ENCODE results near the gene ZNF541.
A peak's percentile ranks its signal among the peaks of the same experiment; 100 is the strongest.

Gene ZNF541, protein sequence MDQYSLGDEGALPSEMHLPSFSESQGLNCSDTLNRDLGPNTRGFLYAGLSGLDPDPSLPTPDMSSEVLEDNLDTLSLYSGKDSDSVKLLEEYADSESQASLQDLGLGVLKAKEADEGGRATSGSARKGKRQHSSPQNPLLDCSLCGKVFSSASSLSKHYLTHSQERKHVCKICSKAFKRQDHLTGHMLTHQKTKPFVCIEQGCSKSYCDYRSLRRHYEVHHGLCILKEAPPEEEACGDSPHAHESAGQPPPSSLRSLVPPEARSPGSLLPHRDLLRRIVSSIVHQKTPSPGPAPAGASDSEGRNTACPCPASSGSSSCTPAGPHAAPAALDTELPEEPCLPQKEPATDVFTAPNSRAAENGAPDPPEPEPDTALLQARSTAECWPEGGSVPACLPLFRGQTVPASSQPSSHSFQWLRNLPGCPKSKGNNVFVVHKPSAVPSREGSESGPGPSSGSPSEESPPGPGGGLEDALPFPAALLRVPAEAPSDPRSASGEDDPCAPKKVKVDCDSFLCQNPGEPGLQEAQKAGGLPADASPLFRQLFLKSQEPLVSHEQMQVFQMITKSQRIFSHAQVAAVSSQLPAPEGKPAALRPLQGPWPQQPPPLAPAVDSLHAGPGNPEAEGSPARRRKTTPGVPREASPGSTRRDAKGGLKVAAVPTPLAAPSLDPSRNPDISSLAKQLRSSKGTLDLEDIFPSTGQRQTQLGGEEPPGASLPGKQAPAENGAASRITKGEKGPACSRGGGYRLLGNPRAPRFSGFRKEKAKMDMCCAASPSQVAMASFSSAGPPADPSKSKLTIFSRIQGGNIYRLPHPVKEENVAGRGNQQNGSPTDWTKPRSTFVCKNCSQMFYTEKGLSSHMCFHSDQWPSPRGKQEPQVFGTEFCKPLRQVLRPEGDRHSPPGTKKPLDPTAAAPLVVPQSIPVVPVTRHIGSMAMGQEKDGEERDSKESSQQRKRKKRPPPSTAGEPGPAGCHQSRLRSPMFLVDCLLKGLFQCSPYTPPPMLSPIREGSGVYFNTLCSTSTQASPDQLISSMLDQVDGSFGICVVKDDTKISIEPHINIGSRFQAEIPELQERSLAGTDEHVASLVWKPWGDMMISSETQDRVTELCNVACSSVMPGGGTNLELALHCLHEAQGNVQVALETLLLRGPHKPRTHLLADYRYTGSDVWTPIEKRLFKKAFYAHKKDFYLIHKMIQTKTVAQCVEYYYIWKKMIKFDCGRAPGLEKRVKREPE (N-terminal part only)

DNA sequence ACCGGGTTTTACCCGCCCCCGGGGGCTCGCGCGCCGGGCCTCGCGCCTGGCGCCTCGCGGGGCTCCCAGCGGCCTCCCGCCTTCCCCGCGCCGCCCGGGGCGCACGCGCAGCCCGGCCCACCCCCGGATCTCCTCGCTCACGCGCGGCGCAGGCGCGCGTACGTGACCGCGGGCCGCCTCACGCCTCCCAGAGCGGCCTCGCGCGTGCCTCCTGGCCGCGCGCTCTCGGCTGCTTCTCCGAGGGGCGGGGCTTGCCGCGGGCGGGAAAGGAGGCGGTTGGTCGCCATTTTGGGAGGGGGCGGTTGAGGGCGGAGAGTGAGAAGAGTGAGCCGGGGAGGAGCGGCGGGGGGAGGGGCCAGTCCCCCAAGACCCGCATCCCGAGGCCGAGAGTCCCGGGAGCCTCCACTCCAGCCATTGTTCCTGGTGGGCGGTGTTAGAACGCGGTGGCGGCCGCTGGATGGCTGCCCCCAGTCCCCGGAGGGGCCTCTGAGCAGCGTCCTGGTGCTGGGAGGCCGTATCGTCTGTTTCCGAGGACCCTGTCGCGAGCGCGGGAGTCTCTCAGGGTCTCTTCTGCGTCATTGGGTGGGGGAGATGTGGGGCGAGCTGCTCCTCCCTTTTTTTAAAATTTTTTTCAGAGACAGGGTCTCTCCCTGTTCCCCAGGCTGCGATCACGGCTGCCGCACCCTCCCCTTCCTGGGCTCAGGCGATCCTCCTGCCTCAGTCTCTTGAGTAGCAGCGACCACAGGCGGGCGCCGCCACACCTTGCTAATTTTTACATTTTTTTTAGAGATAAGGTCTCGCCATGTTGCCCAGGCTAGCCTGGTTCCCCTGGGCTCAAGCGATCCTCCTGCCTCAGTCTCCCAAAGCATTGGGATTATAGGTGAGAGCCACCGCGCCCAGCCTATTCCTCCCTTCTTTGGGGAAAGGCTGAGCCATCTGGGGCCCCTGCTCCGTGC is at the start of gene ZNF541:
Gene ZNF541, minus strand, starts transcription at position 78 of the 956 bp plus-strand sequence. CDS start 17,292 bp downstream, outside the sequence.
- DNase-seq = no peak

DNA sequence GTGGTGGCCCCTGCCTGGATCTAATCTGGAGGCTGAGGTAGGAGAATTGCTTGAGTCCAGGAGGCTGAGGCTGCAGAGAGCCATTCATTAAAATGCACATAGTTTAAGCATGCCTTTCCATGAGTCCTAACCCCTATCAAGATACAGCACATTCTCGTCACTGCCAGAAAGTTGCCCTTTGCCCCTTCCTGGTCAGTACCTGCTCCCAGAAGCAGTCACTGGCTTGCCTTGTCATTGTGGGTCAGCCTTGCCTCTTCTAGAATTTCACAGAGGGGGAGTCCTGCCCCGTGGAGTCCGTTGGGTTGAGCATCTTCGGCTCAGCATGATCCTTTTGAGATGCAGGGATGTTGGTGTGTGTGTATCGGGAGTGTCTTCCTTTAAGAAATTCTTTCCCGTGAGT is 46.8 kb upstream of the ZNF541 start:
- no peak for DNase-seq

DNA sequence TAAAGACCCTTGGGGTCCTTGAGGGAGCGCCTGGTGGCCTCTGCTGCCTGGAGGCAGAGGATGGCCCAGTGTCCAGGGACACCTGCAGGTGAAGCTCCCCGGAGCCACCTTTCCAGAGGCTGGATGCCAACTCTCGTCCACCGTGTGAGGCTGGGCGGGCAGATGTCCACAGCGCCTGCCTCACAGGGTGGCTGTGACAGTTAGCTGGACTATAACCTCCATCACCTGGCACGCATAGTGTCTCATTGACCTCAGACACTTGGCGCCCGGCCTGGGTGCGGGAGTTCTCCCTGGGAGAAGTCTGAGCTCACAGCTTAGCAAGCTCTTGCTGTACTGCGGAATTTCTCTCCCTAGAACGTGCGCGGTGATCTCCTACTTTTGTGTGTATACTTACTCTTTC is 45.8 kb upstream of the ZNF541 start:
- DNase-seq = no peak

DNA sequence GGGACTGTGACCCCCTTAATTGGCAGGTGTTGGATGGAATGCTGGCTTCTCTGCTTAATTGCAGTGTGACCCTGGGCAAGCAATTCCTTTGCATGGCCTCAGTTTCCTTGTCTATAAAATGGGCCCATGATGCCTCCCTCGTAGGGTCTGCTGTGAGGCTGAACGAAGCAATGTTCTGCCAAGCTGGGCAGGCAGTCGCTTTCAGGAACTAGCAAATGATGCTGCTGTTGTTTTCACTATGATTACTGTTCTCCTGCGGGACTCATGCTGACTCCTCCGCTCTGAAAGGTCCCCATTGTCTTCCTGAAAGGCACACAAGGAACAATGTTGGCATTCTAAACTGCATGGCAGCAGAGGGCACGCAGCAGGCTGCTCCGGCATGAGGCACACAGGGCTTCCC is 42.8 kb upstream of the ZNF541 start:
- no peak for DNase-seq

DNA sequence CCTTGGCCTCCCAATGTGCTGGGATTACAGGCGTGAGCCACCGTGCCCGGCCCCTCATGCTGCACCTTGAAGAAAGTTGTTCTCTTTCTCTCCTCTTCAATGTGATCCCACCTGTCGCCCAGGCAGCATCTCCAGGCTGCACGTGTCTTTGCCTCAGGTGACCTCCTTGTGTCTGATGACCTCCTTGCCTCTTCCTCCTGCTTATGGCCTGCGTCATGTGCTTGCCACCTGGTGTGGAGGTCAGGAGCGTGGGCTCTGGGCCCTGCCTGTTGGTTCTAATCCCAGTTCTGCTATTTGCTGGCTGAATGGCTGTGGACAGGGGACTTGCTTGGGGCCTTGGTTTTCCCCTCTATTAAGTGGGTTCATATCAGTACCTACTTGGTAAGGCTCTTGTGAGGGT is 42.3 kb upstream of the ZNF541 start:
- DNase-seq = no peak

DNA sequence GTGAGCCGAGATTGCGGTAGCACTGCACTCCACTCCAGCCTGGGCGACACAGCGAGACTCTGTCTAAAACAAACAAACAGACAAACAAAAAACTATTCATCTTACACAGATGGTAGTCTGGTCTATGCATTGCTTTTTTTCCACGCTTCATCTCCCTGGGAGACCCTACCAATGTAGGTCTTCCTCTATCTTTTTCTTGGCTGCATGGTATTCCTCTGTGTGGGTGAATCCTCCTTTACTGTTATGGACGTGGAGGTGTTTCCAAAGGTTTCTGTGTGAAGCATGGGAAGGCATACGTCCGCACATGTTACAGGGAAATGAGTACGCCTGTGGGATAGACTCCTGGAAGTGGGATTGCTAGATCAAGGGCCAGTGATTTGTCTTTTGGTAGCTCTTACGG is 41.6 kb upstream of the ZNF541 start:
- DNase-seq = no peak

DNA sequence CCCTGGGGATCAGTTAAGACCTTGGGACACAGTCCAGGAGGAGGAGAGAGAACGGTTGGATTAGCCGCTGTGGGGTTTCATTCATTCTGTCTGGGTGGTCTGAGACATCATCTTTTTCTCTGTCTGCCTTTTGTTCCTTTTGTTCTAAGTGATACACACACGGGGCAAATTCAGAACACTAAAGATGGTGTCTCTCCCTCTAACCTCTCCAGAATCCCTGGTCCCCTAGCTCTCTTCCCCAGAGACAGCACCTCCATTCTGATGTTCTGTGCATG is 41.0 kb upstream of the ZNF541 start:
- DNase-seq = no peak

DNA sequence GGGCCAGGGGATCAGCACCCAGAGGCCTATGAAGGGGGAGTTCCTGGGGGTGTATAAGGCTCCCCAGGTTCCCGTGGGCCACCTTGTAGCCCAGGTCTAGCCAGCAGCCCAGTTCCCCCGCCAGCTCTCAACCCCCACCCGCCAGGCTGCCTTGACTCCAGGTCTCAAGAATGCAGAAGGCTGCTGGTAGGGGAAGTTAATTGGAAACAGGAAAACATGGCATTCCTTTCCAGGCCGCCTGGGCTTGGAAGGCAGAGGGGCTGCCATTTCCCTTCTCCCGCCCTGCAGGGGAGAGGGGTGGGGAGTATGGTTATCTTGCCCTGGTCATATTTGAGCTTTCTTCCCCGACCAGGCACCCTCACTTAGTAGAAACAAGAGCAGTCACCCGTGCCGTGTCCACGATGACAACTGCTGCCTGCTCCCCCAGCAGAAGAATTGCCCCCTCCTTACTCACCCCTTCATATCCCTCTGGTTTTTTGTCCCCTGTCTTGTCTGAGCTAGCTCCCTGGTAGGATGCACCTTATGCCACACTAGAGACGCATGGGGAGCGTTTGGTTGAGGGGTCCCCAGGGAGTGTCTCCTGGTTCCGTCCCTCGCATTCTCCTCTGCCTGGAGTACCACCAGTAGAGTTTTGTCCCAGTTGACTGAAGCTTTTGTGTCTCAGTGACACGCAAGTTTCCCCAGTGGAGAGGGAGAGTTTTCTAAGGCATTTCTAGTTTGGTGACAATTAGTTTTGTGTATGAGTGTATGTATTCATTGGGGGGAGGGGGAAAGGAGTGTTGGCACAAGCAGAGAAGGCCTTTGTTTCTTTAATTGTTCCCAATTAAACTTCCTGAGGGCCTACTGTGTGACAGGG is 40.4 kb upstream of the ZNF541 start:
- no peak for DNase-seq

DNA sequence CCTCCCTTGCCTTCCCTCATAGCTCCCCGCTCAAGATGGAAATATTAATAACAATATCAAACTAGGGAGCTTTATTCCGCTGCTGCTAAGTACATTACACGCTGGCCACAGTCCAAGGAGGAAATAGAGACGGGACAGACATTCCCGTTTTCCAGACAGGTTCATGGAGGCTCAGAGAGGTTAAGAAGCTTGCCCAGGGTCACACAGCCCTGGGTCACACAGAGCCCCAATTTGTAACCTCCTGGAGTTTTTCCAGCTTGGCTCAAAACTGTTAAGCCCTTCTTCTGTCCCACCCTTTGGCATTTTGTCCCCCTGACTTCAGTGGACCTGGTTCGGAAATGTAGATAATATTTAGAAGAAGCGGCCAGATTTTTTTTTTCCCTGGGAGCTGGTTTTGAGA is 38.0 kb upstream of the ZNF541 start:
- no peak for DNase-seq

DNA sequence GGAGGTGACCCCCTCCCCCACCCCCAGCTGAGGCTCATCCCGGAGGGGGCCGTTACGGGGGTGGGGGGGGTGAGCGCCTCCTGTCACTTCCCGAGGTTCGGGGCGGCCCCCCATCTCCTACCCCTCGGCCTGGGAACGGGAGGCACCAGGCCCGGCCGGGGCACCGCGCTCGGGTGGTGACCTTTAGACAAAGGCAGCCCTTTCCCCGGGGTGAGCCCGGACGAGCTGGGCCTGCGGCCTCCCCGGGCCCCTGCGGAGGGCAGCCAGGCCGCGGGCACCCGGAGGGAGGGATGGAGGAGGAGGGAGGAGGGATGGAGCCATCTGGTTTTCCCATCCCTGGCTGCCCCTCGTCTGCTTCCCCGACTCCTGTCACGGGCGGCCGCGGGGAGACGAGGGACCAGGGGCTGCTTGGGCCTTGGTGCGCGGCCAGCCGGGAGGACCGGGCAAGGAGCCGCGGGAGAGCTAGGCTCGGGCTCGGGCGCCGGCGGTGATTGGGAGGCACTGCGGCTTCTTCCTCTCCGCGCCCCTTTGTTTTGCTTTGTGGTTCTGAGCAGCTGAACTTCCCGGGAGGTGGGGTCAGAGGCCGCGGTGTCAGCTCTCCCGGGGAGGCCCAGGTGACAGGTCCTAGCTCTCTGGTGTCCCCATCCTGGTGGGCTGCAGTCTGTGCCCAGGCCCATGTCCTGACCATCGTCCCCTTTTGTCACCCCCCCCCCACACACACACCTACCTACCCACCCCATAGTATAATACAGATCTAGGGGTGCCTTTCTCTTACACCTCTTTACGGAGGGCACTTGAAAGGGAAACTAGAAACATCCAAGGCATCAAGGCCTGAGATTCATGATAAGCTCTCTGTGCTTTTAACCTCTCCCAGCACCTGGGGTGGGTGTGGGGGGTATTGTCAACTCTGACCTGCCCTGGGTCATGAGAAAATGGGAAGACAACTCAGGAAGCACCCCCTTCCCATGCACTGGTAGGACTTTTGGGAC is 37.3 kb upstream of the ZNF541 start:
- DNase-seq = peak; percentile 4

DNA sequence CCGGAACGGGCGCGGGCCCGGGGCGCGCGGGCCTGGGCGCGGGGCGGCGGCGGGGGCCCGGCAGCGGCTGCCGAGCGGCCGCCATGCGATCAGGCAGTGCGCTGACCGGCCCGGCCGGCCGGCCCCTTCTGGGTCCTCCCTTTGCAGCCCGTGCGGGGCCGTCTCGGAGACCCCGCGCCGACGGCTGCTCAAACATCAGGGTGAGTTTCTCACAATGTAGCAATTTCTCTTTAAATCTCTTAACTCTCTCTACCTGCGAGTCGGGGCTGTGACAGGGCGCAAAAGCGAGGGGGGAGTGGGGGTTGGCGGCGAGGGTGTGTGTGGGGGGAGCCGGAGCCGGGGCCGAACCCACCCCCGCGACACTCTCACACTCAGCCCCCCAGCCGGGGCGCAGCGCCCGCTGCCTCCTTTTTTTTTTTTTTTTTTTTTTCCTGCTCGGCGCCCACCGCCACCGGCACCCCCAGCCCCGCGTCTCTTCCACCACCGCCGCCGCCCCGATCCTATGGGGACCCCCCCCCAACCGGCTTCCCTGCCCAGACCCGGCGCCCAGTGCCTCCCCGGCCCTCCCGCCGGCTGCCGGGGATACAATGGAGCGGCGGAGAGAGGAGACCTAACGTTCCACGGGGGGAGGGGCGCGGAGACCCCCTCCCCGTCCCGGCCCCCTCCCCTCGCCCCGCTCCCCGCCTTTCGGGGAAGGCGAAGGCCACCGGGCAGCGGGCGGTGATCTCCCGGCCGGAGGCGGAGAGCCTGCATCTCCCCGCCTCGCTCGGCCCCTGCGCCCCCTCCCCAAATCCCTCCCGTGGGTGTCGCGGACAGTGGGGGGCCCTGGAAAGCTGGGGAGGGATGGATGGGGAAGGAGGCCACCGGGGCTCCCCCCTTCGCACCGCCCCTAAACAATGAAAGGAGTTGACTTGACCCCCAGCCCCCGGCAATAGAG is 36.3 kb upstream of the ZNF541 start, which contains the start of gene BICRA:
Gene BICRA, plus strand, starts transcription at position 166 of the 937 bp plus-strand sequence. CDS start 64,441 bp downstream, outside the sequence.
- DNase-seq = peak; percentile 77

DNA sequence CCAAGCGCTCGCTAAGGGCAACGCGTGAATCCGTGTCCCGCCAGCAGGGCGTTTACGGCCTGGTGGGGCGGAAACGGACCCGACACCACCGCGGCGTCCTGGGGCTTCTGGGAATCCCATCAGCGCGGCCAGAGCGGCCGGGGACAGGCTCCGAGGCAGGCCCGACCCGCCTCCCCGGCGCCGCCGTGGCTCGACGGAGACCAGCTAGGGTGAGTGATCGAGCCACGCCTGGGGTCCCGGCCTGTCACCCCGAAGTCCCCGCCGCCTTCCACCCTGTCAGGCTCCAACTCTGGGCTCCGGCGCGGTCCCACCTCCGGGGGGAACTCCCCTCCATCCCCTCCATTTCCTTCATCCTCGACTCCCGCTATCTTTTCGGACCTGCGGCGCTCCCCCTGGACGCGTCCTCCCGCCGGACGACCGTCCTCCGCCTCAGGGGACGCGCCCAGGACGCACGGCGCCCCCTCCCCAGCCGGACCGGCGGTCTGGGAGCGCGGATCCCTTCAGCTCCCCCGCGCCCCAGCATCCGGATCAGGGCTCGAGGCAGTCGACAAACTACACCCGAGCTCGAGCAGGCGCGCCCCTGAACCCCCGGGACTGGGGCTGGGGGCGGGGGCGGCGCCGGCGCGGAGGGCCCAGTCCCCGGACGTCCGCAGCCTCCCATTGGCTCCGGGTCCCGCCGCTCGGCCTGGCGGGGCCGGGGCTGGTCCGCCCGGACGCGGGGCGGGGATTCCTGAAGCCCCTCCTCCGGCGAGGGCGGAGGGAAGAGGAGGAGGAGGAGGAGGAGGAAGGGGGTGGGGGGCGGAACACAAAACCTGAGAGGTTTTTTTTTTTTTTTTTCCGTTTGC is 35.3 kb upstream of the ZNF541 start:
- peak; percentile 94 for DNase-seq

DNA sequence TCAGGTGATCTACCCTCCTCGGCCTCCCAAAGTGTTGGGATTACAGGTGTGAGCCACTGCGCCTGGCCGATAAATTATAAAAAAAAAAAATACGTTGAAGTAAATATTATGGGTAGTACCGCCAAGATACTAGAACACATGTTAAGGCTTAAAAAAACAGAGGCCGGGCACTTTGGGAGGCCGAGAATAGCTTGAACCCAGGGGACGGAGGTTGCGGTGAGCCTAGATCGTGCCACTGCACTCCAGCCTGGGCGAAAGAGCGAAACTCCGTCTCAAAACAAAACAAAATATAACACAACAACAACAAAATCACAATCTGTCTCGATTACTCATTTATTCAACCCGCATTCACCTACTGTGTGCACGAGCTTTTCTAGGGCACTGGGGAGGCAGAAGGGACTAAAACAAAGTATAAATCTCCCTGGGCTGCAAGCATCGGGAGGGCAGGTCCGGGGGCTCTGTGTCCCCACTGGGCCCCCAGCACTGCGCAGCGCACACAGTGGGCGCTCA is 34.7 kb upstream of the ZNF541 start:
- DNase-seq = no peak

DNA sequence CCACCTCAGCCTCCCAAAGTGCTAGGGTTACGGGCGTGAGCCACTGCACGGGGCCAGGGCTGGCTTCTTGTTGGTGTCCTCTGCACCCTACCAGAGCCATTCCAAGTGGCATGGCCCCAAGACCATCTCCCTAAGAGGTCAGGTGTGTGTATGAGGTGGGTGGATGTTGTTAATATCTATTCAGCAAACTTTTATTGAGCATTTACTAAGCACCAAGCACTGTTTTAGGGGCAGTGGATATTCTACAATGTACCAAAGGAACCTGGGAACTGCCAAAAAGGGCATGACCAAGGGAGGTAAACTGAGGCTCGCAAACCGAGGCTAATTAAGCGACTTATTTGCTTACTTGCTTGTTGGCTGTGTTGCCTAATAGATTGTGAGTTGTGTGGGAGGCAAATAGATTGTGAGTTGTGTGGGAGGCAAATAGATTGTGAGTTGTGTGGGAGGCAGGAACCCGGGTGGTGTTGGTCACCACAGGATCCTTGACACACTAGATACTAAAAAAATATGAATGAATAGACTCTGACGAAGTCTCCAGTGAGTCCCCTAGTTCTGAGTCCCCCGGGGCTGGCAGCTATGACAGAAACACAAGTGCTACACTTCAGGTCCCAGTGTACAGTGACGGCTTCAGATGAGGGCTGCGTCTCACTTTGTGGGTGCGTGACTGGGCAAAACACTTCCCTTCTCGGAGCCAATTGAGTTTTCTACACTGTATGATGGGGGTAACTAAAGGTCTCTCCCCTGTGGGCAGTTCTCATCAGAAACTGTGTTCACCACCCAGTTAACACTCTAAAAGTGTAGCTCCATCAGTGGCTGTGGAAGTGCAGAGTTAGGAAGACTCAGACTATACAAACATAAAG is 31.0 kb upstream of the ZNF541 start:
- peak; percentile 25 for DNase-seq

DNA sequence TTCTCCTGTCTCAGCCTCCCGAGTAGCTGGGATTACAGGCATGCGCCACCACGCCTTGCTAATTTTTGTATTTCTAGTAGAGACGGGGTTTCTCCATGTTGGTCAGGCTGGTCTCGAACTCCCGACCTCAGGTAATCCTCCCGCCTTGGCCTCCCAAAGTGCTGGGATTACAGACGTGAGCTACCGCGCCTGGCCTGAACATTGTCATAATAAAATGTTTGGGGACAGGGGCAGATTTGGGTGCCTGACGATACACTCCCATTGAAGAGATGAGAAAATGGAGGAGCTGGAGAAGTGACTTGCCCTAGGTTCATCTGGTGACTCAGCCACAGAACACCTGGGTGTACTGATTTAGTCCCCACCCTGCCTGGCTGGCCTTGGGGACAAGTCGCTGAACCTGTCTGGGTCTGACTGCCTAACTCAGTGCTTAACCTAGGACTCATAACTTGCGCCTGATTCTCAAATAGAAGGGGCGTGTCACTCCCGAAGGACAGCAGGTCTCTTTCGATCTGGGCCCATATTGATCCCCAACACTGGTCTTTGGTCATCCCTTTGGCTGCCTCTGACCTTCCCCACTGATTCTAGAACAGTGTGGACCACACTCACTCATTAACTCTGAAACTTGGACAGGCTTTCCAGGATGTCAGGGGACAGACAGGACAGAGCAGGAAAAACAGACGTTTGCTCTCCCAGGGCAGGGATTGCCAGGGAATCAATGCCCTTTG is 28.4 kb upstream of the ZNF541 start:
- DNase-seq = no peak
